DMS79 treated with DMSO at 0.1 percent for 48 hours (cell line): ENCODE measurements around the gene PPFIBP2.

Experiments
- DNase-seq: peaks from one replicate; lab custom pipeline; 2025; lab: John Stamatoyannopoulos, UW

The PPFIBP2 gene

DNA sequence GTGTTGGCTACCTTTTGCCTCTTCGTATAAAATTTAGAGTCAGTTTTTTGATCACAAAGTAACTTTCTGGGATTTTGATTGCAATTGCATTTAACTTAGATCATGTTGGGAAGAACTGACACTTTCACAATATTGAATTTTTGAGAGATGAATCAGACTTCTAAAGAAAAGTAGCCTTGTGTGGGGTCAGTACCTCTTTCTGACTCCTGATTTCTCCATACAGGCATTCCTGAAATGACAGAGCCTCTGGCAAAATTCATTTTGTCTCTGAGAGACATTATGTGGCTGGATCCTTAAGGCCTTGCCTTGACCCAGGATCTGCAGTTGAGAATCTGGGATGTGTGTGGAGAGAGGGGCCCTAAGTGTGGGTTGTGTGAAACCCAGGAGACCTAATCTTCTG is 37.8 kb downstream of the PPFIBP2 start:
- DNase-seq = no peak

DNA sequence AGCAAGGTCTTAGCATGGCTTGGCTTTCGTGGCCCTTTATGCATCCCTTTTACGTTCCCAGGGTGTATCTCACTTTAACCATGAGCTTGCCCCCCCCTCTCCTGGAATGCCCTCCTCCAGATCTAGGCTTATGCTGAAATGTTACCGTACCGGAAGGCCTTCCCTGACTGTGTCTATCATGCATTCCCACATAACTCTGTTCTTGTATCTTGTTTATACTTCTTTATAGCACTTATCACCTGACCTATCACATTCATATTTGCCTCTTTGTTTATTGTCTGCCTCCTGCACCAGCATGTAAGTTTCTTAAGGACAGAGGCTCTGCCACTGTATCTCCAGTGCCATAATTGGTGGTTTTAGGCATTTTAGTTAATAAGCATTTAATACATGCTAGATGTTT is 38.9 kb downstream of the PPFIBP2 start:
- no peak for DNase-seq

DNA sequence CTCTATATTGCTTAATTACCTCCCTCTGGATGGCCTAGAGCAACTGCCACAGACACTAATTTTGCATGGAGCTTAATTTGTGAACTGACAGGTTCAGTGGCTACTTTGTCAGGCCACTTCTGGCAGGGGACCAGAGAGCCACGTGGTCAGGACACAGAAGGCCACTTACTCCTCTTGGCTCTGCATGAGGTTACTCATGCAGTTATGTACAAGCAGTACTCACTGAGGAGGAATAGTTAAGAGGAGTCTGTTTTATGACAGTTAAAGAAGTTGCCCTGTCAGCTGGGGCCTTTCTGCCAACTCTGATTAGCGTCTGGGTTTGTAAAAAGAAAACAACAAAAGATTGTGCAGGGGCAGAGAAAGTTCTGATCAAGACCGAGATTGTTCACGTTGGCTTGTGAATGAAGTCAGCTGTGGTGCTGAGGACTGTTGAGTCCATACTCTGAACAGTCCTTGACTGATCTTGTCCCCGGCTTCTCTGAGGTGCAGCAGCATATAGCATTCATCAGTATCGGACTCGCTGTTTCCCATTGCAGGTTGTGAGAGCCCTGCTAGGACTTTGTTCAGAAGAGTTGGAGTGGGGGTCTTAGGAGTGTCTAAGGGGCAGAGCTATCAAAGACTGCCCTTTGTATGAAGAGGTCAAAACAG is 41.4 kb downstream of the PPFIBP2 start:
- DNase-seq = no peak

DNA sequence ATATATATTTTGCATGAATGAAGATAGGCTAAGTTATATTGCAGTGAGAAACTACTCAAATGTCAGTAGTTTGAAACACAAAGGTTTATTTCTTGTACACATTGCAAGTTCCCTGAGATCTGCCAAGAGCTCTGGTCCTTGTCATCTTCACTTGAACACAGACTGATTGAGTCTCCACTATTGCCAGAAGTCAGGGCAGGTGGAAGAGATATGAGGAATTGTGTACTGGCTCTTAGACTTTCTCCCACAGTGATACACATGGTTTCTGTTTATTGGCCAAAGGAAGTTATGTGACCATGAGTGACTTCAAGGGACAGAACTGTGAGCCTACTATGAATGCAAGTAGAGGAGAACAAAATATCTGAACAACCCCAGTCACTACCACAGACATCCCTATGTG is 44.2 kb downstream of the PPFIBP2 start:
- DNase-seq = no peak

DNA sequence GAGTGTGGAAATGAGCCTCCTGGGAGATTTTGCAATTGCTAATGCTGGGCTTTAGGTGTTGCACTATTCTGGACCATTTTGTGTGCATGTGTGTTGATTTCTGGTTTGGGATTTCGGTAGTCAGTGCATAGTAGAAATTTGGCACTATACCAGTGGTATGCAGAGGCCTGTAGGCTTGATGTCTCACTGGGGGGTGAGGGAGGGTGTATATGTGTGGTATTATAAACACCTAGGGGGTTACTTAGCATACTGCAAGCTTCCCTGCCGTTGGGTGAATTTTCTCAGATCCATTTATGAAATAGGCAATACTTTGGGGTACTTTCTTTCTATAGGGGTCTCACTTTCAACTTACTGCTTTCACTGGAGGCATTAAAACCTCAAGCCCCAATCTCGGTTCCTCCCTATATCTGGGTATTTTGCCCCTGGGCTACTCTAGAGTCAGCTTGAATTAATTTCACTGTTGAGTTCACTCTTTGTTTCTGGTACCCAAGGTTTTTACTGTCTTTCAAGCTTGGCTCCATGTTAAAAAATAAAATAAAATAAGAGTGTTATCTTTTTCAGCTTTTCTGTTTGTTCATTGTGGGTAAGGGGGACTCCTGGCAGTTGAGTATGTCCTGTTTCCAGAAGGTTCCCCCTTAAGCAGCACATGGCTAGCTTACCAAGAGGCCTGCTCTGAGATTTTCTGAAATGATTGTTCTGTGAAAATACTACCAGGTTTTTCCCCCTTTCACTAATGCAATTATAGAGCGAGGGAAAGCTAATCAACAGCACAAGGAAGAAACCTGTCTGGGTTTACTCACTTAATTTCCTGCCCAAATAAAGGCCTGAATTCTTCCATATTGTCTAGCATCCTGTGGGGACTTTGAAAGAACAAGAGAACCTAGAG is 45.8 kb downstream of the PPFIBP2 start:
- no peak for DNase-seq

DNA sequence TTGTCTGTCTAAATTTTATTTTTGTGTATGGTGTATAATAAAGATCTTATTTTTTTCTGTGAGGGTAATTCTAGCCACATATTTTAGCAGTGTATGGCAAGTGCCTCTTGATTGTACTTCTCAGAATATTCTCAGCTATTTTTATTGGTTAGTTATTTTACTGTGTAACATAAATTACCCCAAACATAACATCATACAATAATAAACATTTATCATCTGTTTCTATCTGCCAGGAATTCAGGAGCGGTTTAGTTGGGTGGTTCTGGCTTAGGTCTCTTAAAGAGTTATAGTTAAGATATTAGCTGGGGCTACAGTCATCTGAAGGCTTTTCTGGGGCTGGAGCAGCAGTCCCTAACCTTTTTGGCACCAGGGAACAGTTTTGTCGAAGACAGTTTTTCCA is 47.8 kb downstream of the PPFIBP2 start:
- no peak for DNase-seq

DNA sequence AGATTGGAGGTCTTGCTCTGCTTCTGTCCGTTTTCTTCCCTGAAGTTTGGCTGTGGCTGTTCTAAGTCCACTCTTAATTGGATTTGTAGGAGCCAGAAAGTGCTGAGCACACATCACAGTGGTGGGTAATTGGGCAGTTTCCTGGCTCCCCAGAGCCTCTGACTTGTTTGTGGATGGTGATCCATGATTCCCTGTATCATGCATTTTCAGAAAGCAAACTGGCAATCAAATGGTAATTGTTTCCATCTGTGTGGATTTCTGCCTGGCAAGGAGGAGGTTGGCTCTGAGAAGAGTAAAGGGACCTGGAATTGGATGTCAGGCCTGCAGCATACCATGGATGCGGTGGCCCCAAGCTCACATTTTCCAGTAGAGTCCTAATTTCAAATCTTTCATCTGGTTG is 49.5 kb downstream of the PPFIBP2 start:
- DNase-seq = no peak

DNA sequence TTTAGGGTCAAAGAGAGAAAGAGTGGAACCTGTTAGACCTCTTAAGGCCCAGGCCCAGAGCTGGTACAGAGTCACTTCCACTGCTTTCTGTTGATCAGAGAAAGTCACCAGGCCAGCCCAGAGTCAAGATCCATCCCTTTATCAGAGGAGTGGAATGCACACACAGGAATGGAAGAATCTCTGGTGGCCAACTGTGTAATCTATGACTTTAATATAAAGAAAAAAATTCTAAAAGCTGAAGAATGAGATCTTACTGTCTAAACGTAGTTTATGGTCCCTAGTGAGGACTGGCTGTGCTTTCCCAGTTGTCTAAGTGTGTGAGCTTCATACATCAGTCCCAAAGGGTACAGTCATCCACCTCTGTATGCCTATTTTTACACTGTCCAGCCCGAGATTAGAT is 51.0 kb downstream of the PPFIBP2 start:
- no peak for DNase-seq

DNA sequence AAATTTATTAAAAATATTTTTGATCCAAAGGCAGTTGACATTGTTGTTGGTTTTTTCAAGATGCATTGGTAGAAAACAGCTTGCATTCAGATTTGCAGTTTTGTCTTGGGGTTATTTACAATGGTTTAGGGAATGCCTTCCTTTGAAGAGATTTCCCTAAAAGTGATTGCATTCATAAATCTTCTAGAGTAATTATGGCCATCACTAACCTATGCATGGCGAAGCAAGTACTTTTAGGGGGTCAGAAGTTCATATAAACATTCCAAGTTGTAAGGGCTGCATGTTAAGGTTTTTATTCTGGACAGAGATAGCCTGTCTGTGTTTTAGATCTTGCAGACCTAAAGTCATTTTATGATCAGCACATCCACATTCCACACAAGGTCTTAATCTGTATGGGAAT is 53.5 kb downstream of the PPFIBP2 start:
- no peak for DNase-seq

DNA sequence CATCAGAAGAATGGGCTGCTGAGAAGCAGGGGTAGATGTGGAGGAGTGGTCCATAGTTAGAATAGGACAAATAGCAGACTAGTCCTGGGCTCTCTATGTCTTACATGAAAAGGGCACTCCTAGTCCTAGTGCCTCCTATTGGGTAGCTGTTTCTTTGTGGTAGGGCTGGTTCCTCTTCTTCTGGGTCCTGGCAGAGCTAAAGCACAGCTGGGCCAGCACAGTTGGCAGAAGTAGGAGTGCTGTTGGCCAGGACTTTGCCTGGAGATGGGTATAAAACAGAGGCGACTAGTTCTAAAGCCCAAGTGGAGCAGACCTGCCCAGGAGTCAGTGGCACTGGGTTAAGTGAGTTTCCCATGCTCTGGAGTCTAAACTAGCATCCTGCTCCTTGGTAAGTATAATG is 55.2 kb downstream of the PPFIBP2 start:
- no peak for DNase-seq

DNA sequence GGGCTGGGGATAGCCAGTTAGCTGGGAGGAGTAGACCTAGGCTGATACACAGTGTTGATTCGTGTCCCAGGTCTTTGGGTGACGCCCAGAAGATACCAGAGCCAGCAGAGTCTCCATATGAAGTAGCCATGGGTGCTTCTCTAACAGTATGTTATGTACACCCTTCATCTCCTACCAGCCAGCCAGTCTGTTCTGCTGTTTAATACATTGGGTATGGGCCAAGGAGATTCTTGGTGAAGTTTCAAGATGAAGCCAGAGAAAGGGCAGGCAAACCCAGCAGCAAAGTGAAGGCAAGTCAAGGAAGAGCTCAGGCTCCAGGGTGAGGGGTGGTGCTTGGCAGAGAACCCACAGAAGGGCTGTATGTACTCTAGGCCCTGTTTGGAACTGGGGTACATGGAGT is 56.4 kb downstream of the PPFIBP2 start:
- DNase-seq = no peak

DNA sequence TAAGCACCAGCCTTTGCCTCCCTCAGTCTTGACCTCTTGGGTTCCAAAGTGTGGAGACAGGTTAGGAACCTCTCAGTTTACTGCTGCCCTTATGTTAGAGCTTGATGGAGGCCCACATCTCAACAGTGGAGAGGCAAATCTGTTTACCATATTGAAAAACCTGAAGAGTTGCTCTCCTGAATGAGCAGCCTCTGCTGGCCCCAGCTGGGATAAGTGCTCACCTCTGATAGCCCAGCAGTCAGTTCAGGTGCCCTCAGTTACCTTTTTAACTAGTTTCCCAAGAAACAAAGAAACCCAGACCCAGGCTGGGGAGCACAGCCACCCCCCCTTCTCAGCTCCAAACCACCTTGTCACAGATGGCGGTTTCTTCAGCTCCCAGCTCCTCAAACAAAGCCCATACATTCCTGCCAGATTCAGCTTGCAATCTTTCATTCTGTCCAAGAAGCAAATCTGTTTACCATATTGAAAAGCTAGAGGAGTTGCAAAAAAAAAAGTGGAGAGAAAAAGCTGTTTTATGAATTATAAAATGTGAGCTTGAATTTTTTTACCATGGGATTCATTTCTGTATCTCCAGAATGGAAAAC is 57.2 kb downstream of the PPFIBP2 start:
- no peak for DNase-seq

DNA sequence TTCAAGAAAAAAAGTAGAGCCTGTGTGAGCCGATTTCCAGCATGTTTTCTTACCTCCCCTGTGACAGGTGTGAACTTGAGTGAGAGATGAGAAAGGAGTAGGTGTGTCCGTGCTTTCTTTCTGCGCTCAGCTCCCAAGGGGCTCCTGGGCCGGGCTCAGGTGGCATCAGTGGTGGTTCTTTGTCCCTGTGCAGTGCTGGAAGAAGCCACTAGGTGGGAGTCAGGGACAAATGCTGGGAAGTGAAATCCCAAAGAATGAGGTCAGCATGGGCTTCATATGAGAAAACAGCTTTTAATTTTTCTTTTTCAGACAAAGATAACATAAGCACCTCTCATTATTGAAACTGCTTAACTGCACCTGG is 57.8 kb downstream of the PPFIBP2 start:
- DNase-seq = peak; percentile 84

DNA sequence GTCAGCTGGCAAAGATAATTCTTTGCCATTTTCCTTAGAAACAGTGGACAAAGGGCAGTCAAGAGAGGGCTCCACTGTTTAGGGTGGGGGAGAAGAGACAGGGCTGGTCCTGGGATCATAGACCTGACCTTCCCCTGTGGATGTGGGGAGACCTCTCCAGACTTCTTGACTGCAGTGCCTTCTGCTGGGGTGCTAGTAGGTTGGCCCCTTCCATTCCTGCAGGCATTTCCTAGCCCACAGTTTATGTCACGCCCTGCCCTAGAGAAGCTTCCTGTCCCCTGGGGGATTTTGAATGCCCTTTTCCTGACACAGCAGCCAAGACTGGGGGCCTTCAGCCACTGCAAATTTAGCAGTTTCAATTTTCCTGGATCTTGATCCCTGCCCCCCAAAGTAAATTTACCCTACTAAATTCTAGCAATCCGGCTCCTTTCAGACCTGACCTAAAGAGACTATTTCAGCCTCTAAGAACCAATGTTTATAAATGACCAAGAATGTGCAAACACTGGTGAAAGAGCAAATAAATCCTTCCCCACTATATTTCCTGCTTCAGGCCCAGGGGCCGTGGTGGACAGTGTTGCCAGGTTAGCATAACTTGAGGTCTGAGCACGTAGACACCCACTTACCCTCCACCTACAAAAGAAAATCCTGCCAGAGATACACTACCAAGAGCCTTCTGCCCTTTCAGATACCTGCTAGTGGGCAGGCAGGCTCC is 58.4 kb downstream of the PPFIBP2 start:
- DNase-seq = peak; percentile 46

DNA sequence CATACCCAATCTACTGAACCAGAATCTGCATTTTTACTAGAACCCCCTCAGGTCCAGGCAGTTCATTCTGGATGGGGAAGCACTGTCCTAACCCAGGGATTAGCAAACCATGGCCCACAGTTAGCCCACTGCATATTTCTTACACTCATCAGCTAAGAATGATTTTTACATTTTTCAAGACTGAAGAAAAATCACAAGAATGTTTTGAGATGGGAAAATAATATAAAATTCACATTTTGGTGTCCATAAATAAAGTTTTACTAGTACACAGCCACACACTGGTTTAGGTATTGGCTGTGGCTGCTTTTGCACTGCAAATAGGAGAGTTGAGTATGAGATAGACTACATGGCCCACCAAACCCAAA is 59.4 kb downstream of the PPFIBP2 start:
- no peak for DNase-seq

DNA sequence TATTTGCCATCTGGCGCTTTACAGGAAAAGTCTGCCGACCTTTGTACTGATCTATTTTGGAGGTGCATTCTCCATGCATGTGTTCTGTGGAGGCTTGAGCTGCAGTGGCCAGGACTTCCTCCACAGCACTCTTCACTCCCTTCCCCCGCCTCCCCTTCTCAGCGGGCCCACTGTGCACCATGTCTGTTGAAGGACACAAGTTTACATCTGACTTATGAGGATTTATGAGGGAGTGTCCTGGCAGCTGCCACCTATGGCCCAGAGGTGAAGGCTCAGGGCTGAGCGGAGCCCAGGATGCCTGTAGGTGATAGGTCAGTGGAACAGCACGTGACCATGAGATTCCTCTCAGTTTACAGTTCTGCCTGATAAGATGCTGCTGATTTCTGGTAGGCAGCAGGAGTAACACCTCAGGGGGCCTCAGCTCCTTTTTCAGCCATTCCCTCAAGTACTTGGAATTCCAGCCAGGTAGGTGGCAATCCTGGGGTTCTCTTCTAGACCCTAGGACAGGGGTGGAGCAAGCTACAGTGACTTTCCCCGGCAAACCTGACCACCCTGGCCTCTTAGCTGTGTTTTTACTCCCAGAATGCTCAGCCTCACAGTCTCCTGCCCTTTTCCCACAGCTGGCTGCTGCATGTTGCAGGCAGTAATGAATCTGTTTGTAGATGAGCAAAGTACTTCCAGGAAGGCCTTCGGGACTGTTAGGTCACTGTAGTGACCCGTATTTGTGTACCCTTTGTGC is 59.9 kb downstream of the PPFIBP2 start:
- DNase-seq = no peak

DNA sequence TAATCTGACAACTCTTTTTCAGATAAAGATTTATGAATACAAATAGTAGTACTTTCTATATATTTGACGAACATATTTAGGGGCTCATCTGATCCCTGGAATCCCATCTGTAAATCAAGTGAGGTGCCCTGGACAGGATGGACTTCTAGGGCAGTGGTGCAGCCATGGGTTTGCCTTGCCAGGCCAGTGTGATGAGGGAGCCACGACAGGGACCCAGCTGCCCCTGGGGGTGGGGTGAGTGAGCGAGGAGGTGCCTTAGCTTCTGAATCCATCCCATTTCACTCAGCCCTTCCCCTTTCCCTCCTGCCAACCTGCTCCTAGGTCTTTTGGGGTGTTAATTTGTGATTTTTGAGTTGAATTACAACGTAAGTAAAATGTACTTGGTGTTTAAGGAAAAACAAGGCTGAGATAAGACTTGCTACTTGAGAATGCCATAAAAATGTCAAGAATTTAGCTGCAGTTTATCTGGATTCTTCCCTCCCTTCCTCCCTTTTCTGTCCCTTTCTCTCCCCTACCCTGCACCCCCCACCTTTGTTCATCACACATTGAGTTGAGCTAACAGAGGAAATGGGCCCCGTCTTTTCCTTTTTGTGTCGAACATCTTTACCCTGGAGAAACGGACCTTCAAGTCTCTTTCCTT is 60.8 kb downstream of the PPFIBP2 start:
- DNase-seq = no peak

DNA sequence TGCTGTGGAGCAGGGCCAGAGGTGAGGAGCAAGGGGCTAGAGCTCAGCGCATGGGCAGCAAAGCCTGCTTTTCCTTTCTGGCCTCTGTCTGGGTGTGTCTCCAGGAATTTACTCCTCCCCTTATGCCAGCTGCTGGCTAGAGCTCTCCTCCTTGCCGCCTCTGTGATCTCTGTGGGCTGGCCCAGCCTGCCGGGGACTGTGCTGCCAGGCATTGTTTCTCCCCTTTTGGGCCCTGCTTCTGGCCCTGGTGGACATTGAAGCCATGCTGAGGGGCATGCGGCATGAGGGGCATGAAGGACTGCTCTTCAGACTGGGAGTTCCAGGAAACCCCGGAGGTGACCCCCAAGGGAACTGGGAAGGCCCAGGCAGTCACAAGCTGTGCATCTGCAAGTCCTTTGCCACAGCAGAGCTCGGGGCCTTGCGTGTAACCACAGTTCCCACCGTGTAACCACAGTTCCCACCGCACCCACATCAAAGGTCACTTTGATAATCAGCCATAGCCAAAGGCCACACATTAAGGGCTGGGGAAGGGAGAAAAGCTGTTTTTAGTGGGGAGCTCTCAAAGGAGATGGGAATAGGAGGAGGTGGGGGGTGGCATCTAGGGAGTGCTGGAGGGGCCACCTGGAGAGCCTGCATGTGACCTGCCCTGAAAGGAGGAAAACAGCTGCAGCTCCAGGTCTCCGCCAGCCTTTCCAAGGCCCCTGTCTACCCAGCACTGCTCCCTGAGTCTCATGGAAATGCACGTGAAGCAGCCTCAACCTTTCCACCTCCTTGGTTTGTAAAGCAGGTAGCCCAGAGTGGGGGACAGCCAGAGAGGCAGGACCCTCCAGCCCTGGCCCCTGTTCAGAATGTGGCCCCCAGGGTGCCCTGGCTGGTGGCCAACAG is 62.3 kb downstream of the PPFIBP2 start:
- DNase-seq = peak; percentile 37

DNA sequence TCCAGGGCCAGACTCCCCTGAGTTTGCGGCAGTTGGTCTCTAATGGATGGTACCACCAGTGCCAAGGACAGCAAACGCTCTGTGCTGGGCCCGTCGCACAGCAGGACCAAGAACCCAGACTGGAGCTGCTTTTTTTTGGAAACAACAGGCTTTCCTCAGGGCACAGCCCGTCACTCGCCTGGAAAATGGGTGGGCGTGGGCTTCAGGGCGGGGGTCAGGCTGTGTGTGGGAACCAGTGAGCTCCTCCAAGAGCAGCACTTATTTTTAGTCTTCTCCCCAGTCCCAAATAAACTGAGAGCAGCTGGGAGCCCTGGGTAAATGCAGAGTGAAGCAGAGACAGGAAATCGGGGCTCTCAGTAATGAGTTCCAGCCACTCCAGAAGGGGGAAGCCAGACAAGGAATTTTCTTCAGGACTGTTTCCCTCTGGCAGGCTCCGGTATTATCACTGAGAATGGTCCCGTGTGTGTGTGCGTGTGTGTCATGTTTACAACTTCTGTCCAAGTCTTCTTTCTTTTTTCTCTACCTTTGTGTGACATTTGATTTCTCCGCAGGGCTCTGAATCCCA is 63.0 kb downstream of the PPFIBP2 start:
- no peak for DNase-seq
